Kidney (tissue), 14 donors: ENCODE data around the gene GPER1. TPM values are rescaled to one million over a fixed set of nuclear protein-coding genes. Genes with fewer than 3 reads are reported as not detected.
A peak's percentile ranks its signal among the peaks of the same experiment; 100 is the strongest.
"Not testable (repeated sequence)": the region's sequence is repeated elsewhere in the genome, so short reads cannot be mapped to it uniquely, and the experiment has no call there.

ENCODE experiments used
- DNase-seq, 5 donors: peaks; one replicate each; pipeline ENCODE4 v3.0.0-alpha.2; 2013 to 2020
- FAIRE-seq: peaks from 2 replicates; lab custom pipeline; 2012; peaks lifted over from hg19 to GRCh38; lab: Jason Lieb, UNC
- H3K27ac ChIP-seq, 2 donors: one replicate each; pipeline ENCODE4 v1.7.0; 2013; ENCODE audit warnings: low read depth in 2 of 2, low read length in 2 of 2, inconsistent platforms in 1 of 2
- H3K27me3 ChIP-seq: one replicate; pipeline ENCODE4 v1.7.1; 2013; ENCODE audit warnings: low read length, inconsistent platforms; ENCODE audit not compliant: control insufficient read depth, insufficient read depth
- H3K36me3 ChIP-seq, 3 donors: one replicate each; pipeline versions ENCODE4 v1.7.0 to v1.7.1; 2013; ENCODE audit warnings: low read length in 3 of 3, control low read depth in 1 of 3, inconsistent platforms in 1 of 3; ENCODE audit not compliant: insufficient read depth in 3 of 3, control insufficient read depth in 2 of 3
- H3K4me1 ChIP-seq, 3 donors: one replicate each; pipeline versions ENCODE4 v1.7.0 to v1.7.1; 2013; ENCODE audit warnings: low read length in 3 of 3, inconsistent platforms in 1 of 3, low read depth in 1 of 3; ENCODE audit not compliant: control insufficient read depth in 2 of 3, insufficient read depth in 2 of 3
- H3K4me3 ChIP-seq, 3 donors: one replicate each; pipeline versions ENCODE4 v1.7.0 to v1.8.1; 2013; ENCODE audit warnings: low read length in 3 of 3, control low read depth in 1 of 3, inconsistent platforms in 1 of 3
- H3K9ac ChIP-seq, 3 donors: one replicate each; pipeline versions ENCODE4 v1.7.0 to v1.7.1; 2013; ENCODE audit warnings: low read length in 3 of 3, control low read depth in 1 of 3, inconsistent platforms in 1 of 3
- H3K9me3 ChIP-seq, 3 donors: one replicate each; pipeline versions ENCODE4 v1.7.0 to v1.7.1; 2013; ENCODE audit warnings: low read length in 3 of 3, control low read depth in 1 of 3, inconsistent platforms in 1 of 3; ENCODE audit not compliant: control insufficient read depth in 2 of 3, insufficient read depth in 1 of 3
- CTCF ChIP-seq: IDR thresholded peaks from 3 replicates; pipeline ENCODE4 v1.5.1; 2012; ENCODE audit warnings: mild to moderate bottlenecking, moderate library complexity, borderline replicate concordance; ENCODE audit not compliant: insufficient read depth; ENCODE audit errors: extremely low read depth
- intact Hi-C: fragments of 100-400 bp; cut with DNase I; formaldehyde crosslinking; loops from one replicate; pipeline ENCODE4 v1.11.1; 2022
- polyA plus RNA-seq: library from polyadenylated mRNA; stranded (reverse); fragments of 350-450 nt; fragmentation: Illumina TruSeq; extraction: RNeasy Lipid Tissue Mini Kit (QIAGEN cat#74804); gene quantifications from one replicate; pipeline ENCODE4 v1.2.3, GENCODE V29; 2014; ENCODE audit warnings: low read depth, low replicate concordance; ENCODE audit not compliant: insufficient read depth
- total RNA-seq: library from RNA; stranded (reverse); fragmentation: NEBNext Ultra II Directional; extraction: Animal tissue kit (Norgen Biotek cat#: 25700); gene quantifications from one replicate; pipeline ENCODE4 v1.2.1, GENCODE V29; 2021
- donor health status: control.
- donor health status: control.
- donor health status: control.
- donor health status: control.
- donor health status: control.
- donor health status: DM: yes; HTN: yes; CAD: no.
- donor health status: Normal renal cell carcinoma (clear cell type).

Gene GPER1
- total and polyA plus RNA-seq, 2 donors from 2014 or later, result 4.8 to 5.2 TPM

DNA sequence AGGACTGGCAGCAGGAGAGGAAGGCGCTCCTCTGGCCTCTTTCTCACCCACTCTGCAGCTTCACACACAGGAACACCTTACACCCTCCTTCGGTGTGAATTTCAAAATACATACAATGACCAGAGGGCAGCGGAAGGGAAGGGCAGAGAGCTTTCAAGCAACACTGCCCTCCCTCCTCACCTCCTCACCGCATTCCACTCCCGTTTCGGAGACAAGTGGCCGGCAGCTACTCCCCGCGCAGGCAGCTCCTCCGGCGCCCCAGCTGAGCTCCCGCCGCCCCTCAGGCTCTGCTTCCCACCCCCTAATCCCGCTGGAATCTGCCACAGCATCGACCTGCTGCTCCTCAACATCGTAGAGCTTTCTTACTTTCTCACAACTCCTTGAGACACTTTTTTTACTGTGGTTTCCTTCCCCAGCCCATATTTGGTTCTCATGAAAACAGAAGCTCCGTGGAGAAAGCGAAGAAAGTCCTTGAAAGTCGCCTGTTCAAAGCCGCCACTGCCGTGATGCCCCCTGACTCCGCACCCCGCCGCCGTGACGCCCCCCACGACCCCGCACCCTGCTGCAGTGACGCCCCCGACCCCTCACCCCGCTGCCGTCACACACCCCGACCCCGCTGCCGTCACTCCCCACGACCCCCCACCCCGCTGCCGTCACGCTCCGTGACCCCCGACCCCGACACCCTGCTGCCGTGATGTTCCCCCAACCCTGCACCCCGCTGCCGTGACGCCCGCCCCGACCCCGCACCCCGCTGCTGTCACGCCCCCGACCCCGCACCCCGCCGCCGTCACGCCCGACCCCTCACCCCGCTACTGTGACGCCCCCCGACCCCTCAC lies 14.6 kb upstream of the GPER1 start:
- peaks cover 0 to 6% (median 0%) of the 10 kb centered on the region in 3 donors for H3K4me1 ChIP-seq
- H3K9ac ChIP-seq, result no peak overlapping the region
- intact Hi-C loops, result no loop called here
- no peak for FAIRE-seq
- no peak overlapping the region for H3K4me3 ChIP-seq
- no peak overlapping the region for H3K27ac ChIP-seq
- peak in 3 of 5 donors; percentile 77 to 79 (median 78) for DNase-seq
- no peaks in the 10 kb centered on the region for H3K27me3 ChIP-seq
- peaks cover 0 to 2% (median 0%) of the 10 kb centered on the region in 3 donors for H3K36me3 ChIP-seq
- peaks cover 0 to 2% (median 0%) of the 10 kb centered on the region in 3 donors for H3K9me3 ChIP-seq
- TF ChIP-seq CTCF, result no peak

DNA sequence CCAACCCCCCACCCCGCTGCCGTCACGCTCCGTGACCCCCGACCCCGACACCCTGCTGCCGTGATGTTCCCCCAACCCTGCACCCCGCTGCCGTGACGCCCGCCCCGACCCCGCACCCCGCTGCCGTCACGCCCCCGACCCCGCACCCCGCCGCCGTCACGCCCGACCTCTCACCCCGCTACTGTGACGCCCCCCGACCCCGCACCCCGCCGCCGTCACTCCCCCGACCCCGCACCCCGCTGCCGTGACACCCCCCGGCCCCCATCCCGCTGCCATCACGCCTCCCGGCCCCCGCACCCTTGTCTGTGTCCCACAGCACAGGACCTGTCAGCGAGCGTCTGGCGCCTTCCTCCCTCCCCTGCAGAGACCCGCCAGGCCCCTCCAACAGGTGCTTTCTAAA lies 13.9 kb upstream of the GPER1 start:
- intact Hi-C loops, H3K36me3 ChIP-seq, DNase-seq, H3K27ac ChIP-seq, H3K9me3 ChIP-seq, FAIRE-seq, H3K27me3 ChIP-seq, H3K4me1 ChIP-seq, H3K4me3 ChIP-seq, H3K9ac ChIP-seq: not testable (repeated sequence)

- DNase-seq, result no peak
Measured at GRCh38 chr7:1074593-1075431, 13.1 kb upstream of the GPER1 start.

More at GRCh38 chr7:1074593-1075431, 13.1 kb upstream of the GPER1 start:
- H3K9me3 ChIP-seq, result peaks cover 0 to 2% (median 0%) of the 10 kb centered on the region in 3 donors
- no peak overlapping the region for H3K4me3 ChIP-seq
- FAIRE-seq, result no peak
- peaks cover 0 to 8% (median 0%) of the 10 kb centered on the region in 3 donors for H3K4me1 ChIP-seq
- H3K36me3 ChIP-seq, result peaks cover 0 to 2% (median 0%) of the 10 kb centered on the region in 3 donors
- H3K27ac ChIP-seq, result no peak overlapping the region
- no peak overlapping the region for H3K9ac ChIP-seq
- no peak for TF ChIP-seq CTCF
- intact Hi-C loops, result no loop called here
- H3K27me3 ChIP-seq, result no peaks in the 10 kb centered on the region
